ENCODE results near the gene ZNF827.

Gene ZNF827

GRCh38 chr4:145851511-145852201 lies 87.0 kb downstream of the ZNF827 start:
- TF ChIP-seq GATA3 (IDR thresholded peaks at IDR 0.05; ENCODE audit: low read depth, low read length) (no peak), GATA2 (IDR thresholded peaks at IDR 0.05; ENCODE audit: low read depth, low read length) (no peak)

- TF ChIP-seq GATA2 (IDR thresholded peaks at IDR 0.05; ENCODE audit: low read depth, low read length) (no peak), GATA3 (IDR thresholded peaks at IDR 0.05; ENCODE audit: low read depth, low read length) (no peak)
Observed at GRCh38 chr4:145847764-145848163, 90.9 kb downstream of the ZNF827 start.

- TF ChIP-seq GATA3 (IDR thresholded peaks at IDR 0.05; ENCODE audit: low read depth, low read length) (no peak), GATA2 (IDR thresholded peaks at IDR 0.05; ENCODE audit: low read depth, low read length) (no peak)
Observed at GRCh38 chr4:145845118-145845517, 93.5 kb downstream of the ZNF827 start.

GRCh38 chr4:145843639-145844038 lies 95.0 kb downstream of the ZNF827 start:
- TF ChIP-seq GATA3 (IDR thresholded peaks at IDR 0.05; ENCODE audit: low read depth, low read length) (no peak), GATA2 (IDR thresholded peaks at IDR 0.05; ENCODE audit: low read depth, low read length) (no peak)

- TF ChIP-seq GATA2 (IDR thresholded peaks at IDR 0.05; ENCODE audit: low read depth, low read length) (no peak), GATA3 (IDR thresholded peaks at IDR 0.05; ENCODE audit: low read depth, low read length) (no peak)
Observed at GRCh38 chr4:145843148-145843547, 95.5 kb downstream of the ZNF827 start.

GRCh38 chr4:145842224-145842887 lies 96.3 kb downstream of the ZNF827 start:
- TF ChIP-seq GATA2 (IDR thresholded peaks at IDR 0.05; ENCODE audit: low read depth, low read length): no peak
- no peak for TF ChIP-seq GATA3 (IDR thresholded peaks at IDR 0.05; ENCODE audit: low read depth, low read length)

- TF ChIP-seq GATA3 (IDR thresholded peaks at IDR 0.05; ENCODE audit: low read depth, low read length): no peak
- TF ChIP-seq GATA2 (IDR thresholded peaks at IDR 0.05; ENCODE audit: low read depth, low read length): no peak
Observed at GRCh38 chr4:145840801-145841200, 97.8 kb downstream of the ZNF827 start.

GRCh38 chr4:145840162-145840768 lies 98.4 kb downstream of the ZNF827 start:
- TF ChIP-seq GATA2 (IDR thresholded peaks at IDR 0.05; ENCODE audit: low read depth, low read length): no peak
- no peak for TF ChIP-seq GATA3 (IDR thresholded peaks at IDR 0.05; ENCODE audit: low read depth, low read length)

GRCh38 chr4:145839151-145839550 lies 99.5 kb downstream of the ZNF827 start:
- TF ChIP-seq GATA2 (IDR thresholded peaks at IDR 0.05; ENCODE audit: low read depth, low read length): no peak
- TF ChIP-seq GATA3 (IDR thresholded peaks at IDR 0.05; ENCODE audit: low read depth, low read length): no peak

- TF ChIP-seq GATA2 (IDR thresholded peaks at IDR 0.05; ENCODE audit: low read depth, low read length) (no peak), GATA3 (IDR thresholded peaks at IDR 0.05; ENCODE audit: low read depth, low read length) (no peak)
Observed at GRCh38 chr4:145830699-145831098, 107.9 kb downstream of the ZNF827 start.

GRCh38 chr4:145829629-145830395 lies 108.8 kb downstream of the ZNF827 start:
- no peak for TF ChIP-seq GATA3 (IDR thresholded peaks at IDR 0.05; ENCODE audit: low read depth, low read length)
- no peak for TF ChIP-seq GATA2 (IDR thresholded peaks at IDR 0.05; ENCODE audit: low read depth, low read length)

GRCh38 chr4:145828802-145829485 lies 109.7 kb downstream of the ZNF827 start:
- TF ChIP-seq GATA3 (IDR thresholded peaks at IDR 0.05; ENCODE audit: low read depth, low read length) (no peak), GATA2 (IDR thresholded peaks at IDR 0.05; ENCODE audit: low read depth, low read length) (no peak)

GRCh38 chr4:145827885-145828284 lies 110.7 kb downstream of the ZNF827 start:
- TF ChIP-seq GATA3 (IDR thresholded peaks at IDR 0.05; ENCODE audit: low read depth, low read length) (no peak), GATA2 (IDR thresholded peaks at IDR 0.05; ENCODE audit: low read depth, low read length) (no peak)

GRCh38 chr4:145825255-145825654 lies 113.4 kb downstream of the ZNF827 start:
- TF ChIP-seq GATA2 (IDR thresholded peaks at IDR 0.05; ENCODE audit: low read depth, low read length) (no peak), GATA3 (IDR thresholded peaks at IDR 0.05; ENCODE audit: low read depth, low read length) (no peak)

All from SH-SY5Y (cell line).